Cardiac muscle cell (in vitro differentiated cells and primary cell): ENCODE results near the gene SEMA5A. TPM values are rescaled to one million over a fixed set of nuclear protein-coding genes. Genes with fewer than 3 reads are reported as not detected.

Experiments
- DNase-seq, 2 donors: peaks; one replicate each; pipeline versions ENCODE4 v3.0.0 to v3.0.0-alpha.2; 2010 to 2017; ENCODE audit warnings: low read depth in 1 of 2, low spot score in 1 of 2
- H3K27ac ChIP-seq: fragments of 200-600 bp; sonication (generic); 2 replicates; pipeline ENCODE4 v1.5.1; 2016
- H3K27me3 ChIP-seq: fragments of 200-600 bp; sonication (generic); 2 replicates; pipeline ENCODE4 v1.6.0; 2016; ENCODE audit warnings: control low read depth
- H3K36me3 ChIP-seq: fragments of 200-600 bp; sonication (generic); 2 replicates; pipeline ENCODE4 v1.5.1; 2016; ENCODE audit warnings: control low read depth
- H3K4me1 ChIP-seq: fragments of 200-600 bp; sonication (generic); 2 replicates; pipeline ENCODE4 v1.8.1; 2017; ENCODE audit warnings: low read depth, mild to moderate bottlenecking, mixed run types
- H3K4me3 ChIP-seq: fragments of 200-600 bp; sonication (generic); 2 replicates; pipeline ENCODE4 v1.5.1; 2016; ENCODE audit warnings: mild to moderate bottlenecking
- H3K9me3 ChIP-seq: fragments of 200-600 bp; sonication (generic); 2 replicates; pipeline ENCODE4 v1.5.1; 2017; ENCODE audit warnings: low read depth, mild to moderate bottlenecking, control low read depth
- polyA plus RNA-seq: library from polyadenylated mRNA; unstranded; fragments of >200 nt; fragmentation: Nextera tagmentation; extraction: Ambion mirVana; gene quantifications from 2 replicates; pipeline ENCODE4 v1.2.1, GENCODE V29; 2016
- total RNA-seq: library from RNA; depleted of rRNA; stranded (reverse); fragments of >200 nt; gene quantifications from 2 replicates; pipeline ENCODE4 v1.2.3, GENCODE V29; 2016
- TF ChIP-seq, protein P1 (sequence below): IDR thresholded peaks from 2 replicates; pipeline ENCODE4 v1.5.1; 2012; ENCODE audit warnings: low read depth, mild to moderate bottlenecking, low read length

Gene SEMA5A
- total and polyA plus RNA-seq, 2 experiments from 2014 or later = 15.7 to 16.6 TPM

DNA sequence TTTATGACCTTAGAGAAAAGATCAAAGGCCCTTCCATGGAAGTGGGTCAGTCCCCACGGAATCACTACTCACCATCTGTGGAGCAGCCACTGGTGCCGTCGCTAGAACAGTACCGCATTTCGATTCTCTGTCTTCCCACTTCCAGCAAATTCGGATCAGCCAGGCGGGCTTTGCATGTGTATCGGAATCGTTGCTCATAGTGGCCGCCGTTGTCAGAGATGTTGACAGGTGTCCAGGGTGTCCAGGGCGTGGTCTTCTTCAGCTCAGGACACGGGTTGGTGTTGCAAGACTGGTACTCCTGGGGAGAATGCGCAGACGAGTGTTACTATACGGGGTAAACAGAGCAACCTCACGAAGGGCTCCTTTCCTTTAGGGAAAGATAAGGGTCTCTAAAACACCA lies 479.5 kb downstream of the SEMA5A start:
- Histone ChIP-seq H3K27me3 (no peaks in the 10 kb centered on the region), H3K4me3 (no peak overlapping the region), H3K27ac (no peak overlapping the region), H3K9me3 (no peaks in the 10 kb centered on the region), H3K4me1 (no peaks in the 10 kb centered on the region), H3K36me3 (peaks cover 4% of the 10 kb centered on the region)
- TF ChIP-seq, protein P1, sequence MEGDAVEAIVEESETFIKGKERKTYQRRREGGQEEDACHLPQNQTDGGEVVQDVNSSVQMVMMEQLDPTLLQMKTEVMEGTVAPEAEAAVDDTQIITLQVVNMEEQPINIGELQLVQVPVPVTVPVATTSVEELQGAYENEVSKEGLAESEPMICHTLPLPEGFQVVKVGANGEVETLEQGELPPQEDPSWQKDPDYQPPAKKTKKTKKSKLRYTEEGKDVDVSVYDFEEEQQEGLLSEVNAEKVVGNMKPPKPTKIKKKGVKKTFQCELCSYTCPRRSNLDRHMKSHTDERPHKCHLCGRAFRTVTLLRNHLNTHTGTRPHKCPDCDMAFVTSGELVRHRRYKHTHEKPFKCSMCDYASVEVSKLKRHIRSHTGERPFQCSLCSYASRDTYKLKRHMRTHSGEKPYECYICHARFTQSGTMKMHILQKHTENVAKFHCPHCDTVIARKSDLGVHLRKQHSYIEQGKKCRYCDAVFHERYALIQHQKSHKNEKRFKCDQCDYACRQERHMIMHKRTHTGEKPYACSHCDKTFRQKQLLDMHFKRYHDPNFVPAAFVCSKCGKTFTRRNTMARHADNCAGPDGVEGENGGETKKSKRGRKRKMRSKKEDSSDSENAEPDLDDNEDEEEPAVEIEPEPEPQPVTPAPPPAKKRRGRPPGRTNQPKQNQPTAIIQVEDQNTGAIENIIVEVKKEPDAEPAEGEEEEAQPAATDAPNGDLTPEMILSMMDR = no peak
- no peak for DNase-seq

DNA sequence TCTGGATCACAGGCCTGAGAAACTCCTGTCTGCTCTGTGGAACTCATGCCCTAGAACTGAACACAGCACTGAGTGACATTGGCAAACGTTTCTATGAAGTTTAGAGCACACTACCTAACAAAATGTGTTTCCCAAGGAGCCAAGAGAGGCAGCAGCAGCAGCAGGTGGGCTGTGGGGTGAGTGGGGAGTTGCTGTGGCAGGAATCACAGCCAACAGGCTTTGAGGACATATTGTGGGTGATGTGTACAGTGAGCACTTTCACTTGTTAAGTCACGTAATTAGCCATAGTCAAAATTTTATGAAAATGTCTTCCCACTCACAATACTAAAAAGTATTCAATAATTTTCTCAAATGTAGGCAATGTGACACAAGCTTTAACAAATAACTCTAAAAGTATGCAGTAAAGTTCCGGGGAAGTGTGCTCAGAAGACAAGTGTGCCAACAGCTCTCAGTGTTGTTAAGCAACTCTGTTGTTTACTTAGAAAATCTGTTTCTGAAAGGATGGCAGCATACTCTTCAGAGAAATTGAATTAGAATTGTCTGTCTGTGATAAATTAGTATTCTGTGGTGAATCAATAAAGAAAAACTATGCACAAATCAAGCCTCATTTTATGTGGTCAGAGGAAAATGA lies 482.1 kb downstream of the SEMA5A start:
- no peak overlapping the region for H3K4me3 ChIP-seq
- H3K27me3 ChIP-seq = no peaks in the 10 kb centered on the region
- TF ChIP-seq, protein P1 = no peak
- H3K36me3 ChIP-seq = peaks cover 4% of the 10 kb centered on the region
- DNase-seq = no peak
- H3K4me1 ChIP-seq = no peaks in the 10 kb centered on the region
- H3K9me3 ChIP-seq = no peaks in the 10 kb centered on the region
- H3K27ac ChIP-seq = no peak overlapping the region

DNA sequence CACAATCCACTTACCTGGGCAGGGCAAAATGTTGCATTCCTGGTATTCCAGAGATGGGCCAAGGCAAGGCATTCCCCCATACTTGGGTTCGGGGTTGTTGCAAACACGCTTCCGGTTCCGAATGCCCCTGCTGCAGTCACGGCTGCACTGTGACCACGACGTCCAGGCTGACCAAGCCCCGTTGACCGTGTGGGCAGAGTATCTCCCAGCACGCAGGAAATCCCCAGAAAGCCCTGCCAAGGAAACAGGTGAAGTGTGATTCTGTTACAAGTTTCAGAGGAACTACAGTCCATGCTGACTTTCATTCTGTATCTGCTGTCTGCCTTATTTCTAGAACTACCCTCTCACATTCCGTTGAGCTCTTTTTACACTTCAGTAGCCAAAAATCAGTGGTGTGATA lies 483.0 kb downstream of the SEMA5A start:
- no peak overlapping the region for H3K27ac ChIP-seq
- TF ChIP-seq, protein P1 = no peak
- DNase-seq = no peak
- no peak overlapping the region for H3K4me3 ChIP-seq
- H3K9me3 ChIP-seq = no peaks in the 10 kb centered on the region
- peaks cover 4% of the 10 kb centered on the region for H3K36me3 ChIP-seq
- H3K27me3 ChIP-seq = no peaks in the 10 kb centered on the region
- no peaks in the 10 kb centered on the region for H3K4me1 ChIP-seq

DNA sequence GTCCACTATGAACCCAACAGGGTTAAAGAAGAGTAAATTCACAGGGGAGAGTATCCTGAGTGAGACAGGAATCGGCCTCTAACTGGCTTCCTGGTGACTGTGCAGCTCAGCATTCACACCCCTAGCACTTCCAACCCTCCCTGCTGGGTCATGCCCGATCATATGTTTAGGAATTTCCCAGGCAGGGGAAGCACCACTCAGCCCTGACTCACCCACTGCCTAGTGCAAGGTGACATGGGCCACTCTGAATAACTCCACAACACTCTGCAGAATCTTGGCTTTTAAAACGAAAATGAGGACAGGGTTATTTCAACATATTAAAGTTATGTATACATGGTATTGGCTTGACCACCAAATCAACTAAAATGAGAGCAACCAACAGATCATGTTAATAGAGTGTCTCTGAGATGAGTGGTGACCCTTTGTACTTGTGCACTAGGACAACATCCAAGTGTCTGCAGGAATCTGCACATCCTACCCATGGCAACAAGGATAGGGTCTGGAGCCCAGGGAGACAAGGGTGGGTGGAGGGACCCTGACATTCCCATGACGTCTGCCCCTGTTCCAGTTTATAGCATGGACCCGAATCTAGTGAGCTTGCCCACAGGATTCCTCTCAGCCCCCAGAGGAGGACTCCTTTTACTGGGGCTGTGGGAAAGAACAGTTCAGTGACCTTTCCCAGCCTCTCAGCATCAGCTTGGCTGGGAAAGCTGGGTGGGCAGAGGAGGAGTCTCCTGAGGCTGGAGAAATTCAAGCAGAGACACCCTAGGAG lies 485.8 kb downstream of the SEMA5A start:
- H3K4me1 ChIP-seq = no peaks in the 10 kb centered on the region
- no peak overlapping the region for H3K27ac ChIP-seq
- no peaks in the 10 kb centered on the region for H3K9me3 ChIP-seq
- H3K4me3 ChIP-seq = no peak overlapping the region
- TF ChIP-seq, protein P1 = no peak
- no peaks in the 10 kb centered on the region for H3K27me3 ChIP-seq
- DNase-seq = peak in 1 of 2 donors; percentile 76
- no peaks in the 10 kb centered on the region for H3K36me3 ChIP-seq

DNA sequence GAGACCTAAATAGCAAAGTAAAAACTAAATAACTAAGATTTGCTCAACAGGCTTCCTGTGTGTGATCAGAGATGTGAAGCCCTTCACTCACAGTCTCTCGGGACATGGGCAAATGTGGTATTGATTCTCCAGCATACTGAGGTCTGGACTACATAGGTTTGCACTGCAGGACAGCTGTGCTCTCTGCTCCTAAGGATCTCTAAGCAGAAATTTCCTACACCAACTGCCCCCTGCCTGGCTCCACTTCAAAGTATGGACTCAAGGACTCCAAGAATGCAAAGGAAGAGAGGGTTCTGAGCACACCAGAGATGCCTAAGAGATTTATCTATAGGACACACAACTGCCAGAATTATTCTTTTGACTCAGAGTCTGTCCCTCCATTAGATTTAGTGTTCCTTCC lies 487.2 kb downstream of the SEMA5A start:
- Histone ChIP-seq H3K9me3 (no peaks in the 10 kb centered on the region), H3K4me1 (no peaks in the 10 kb centered on the region), H3K27ac (no peak overlapping the region), H3K36me3 (no peaks in the 10 kb centered on the region), H3K27me3 (no peaks in the 10 kb centered on the region), H3K4me3 (no peak overlapping the region)
- TF ChIP-seq, protein P1 = no peak
- DNase-seq = no peak
